Measurements from ENCODE around the gene CLPX. TPM values are rescaled to one million over a fixed set of nuclear protein-coding genes. Genes with fewer than 3 reads are reported as not detected.

CLPX gene
- total and polyA plus RNA-seq, 7 donors = 24.4 to 87.2 (median 53.7) TPM

DNA sequence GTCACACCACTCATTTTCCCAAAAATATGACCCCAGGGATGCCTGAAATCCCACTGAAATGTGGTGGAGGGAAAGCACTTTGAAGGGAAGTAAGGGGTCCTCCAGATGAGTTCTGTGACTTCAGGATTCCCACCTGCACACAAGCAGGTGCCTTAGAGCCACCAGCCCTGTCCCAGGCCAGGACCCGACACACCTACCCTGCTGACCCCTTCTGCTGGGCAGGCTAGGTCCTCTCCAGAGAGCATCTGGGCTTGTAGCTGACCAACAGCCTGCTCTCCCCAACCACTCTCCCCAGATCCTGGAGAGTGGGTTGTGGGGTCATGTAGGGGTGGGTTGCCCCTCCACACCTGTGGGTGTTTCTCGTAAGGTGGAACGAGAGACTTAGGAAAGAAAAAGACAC, 41.1 kb upstream of the CLPX start:
- H3K36me3 ChIP-seq (ENCODE audit: insufficient read depth in 1 of 2, low read depth in 1 of 2) = no peaks in the 10 kb centered on the region
- H3K27me3 ChIP-seq (ENCODE audit: insufficient read depth in 3 of 3, low read length in 2 of 3) = no peaks in the 10 kb centered on the region
- TF ChIP-seq, protein P1, sequence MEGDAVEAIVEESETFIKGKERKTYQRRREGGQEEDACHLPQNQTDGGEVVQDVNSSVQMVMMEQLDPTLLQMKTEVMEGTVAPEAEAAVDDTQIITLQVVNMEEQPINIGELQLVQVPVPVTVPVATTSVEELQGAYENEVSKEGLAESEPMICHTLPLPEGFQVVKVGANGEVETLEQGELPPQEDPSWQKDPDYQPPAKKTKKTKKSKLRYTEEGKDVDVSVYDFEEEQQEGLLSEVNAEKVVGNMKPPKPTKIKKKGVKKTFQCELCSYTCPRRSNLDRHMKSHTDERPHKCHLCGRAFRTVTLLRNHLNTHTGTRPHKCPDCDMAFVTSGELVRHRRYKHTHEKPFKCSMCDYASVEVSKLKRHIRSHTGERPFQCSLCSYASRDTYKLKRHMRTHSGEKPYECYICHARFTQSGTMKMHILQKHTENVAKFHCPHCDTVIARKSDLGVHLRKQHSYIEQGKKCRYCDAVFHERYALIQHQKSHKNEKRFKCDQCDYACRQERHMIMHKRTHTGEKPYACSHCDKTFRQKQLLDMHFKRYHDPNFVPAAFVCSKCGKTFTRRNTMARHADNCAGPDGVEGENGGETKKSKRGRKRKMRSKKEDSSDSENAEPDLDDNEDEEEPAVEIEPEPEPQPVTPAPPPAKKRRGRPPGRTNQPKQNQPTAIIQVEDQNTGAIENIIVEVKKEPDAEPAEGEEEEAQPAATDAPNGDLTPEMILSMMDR (IDR thresholded peaks at IDR 0.05) = no peak
- intact Hi-C loops (cut with DNase I) = no loop called here
- WGBS, 3 donors = 95 to 100% (median 97%) methylated on average over 3 of the region's 3 CpGs
- H3K4me1 ChIP-seq = no peaks in the 10 kb centered on the region
- H3K9me3 ChIP-seq = no peaks in the 10 kb centered on the region
- ATAC-seq = no peak
- H3K27ac ChIP-seq = no peak overlapping the region
- DNase-seq = no peak
- H3K4me3 ChIP-seq = no peak overlapping the region

DNA sequence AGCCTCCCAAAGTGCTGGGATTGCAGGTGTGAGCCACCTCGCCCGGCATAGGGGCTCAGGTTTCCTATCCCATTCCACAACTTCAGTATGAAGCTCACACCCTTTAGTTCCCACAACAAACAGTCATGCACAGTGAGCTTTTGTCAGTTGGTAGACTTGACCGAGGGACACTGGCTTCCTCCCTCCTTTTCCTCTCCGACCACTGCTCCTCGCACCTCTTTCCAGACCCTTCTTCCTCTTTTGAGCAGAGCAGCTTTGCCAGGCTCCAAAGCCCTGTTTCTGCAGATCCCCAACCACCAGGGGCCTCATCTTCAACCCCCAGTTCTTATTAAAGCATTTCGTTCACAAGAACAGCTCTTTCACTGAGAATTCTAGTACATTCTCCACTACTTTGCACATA, 38.9 kb upstream of the CLPX start:
- Histone ChIP-seq H3K9me3 (no peaks in the 10 kb centered on the region), H3K27ac (no peak overlapping the region), H3K4me1 (no peaks in the 10 kb centered on the region), H3K27me3 (ENCODE audit: insufficient read depth in 3 of 3, low read length in 2 of 3) (no peaks in the 10 kb centered on the region), H3K36me3 (ENCODE audit: insufficient read depth in 1 of 2, low read depth in 1 of 2) (no peaks in the 10 kb centered on the region), H3K4me3 (no peak overlapping the region)
- no peak for DNase-seq
- intact Hi-C loops (cut with DNase I) = no loop called here
- no peak for ATAC-seq
- TF ChIP-seq, protein P1 (IDR thresholded peaks at IDR 0.05) = no peak
- 81 to 86% (median 85%) methylated on average over 6 of the region's 6 CpGs for WGBS, 3 donors

DNA sequence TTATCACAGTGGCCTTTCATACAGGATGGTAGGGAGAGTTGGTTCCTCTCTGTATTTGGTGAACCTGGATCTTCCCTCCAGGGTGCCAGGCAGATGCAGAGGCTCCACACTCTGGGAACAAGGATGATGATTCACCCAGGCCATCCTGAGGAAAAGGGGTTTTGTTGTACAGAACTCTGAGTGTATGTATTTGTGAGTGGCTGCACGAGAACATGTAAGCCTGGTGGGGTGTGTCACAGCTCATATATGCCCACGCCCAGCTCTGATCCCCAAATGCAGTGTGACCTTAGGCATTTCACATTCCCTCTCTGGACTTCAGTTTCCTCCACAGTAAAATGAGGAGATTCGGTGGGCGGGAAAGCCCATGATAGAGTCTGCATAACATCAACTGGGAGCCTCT, 37.7 kb upstream of the CLPX start:
- H3K4me3 ChIP-seq = no peak overlapping the region
- intact Hi-C loops (cut with DNase I) = no loop called here
- H3K9me3 ChIP-seq = no peaks in the 10 kb centered on the region
- H3K4me1 ChIP-seq = no peaks in the 10 kb centered on the region
- WGBS, 3 donors = 88 to 90% (median 89%) methylated on average over 4 of the region's 4 CpGs
- no peaks in the 10 kb centered on the region for H3K27me3 ChIP-seq (ENCODE audit: insufficient read depth in 3 of 3, low read length in 2 of 3)
- H3K36me3 ChIP-seq (ENCODE audit: insufficient read depth in 1 of 2, low read depth in 1 of 2) = no peaks in the 10 kb centered on the region
- ATAC-seq = no peak
- no peak overlapping the region for H3K27ac ChIP-seq
- no peak for DNase-seq
- TF ChIP-seq, protein P1 (IDR thresholded peaks at IDR 0.05) = no peak

DNA sequence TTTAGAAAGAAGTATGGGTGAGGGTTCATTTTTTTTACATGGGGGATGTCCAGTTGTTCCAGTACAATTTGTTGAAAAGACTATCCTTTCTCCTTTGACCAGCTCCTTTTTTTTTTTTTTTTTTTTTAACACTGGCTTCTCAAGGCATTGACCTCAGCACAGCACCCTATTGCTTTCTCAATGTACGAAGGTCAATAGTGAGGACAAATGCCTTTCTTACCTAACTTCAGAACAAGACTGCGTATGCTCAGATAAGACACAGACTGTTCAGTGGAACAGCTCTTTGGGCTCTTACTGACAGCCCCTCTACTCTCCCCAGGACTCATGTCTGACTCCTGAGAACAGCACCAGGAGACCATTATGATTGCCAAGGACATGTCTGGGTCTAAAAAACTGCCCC, 36.6 kb upstream of the CLPX start:
- H3K36me3 ChIP-seq (ENCODE audit: insufficient read depth in 1 of 2, low read depth in 1 of 2) = no peaks in the 10 kb centered on the region
- H3K27me3 ChIP-seq (ENCODE audit: insufficient read depth in 3 of 3, low read length in 2 of 3) = no peaks in the 10 kb centered on the region
- H3K27ac ChIP-seq = no peak overlapping the region
- no peaks in the 10 kb centered on the region for H3K4me1 ChIP-seq
- ATAC-seq = no peak
- intact Hi-C loops (cut with DNase I) = no loop called here
- 98 to 100% (median 98%) methylated on average over 2 of the region's 2 CpGs for WGBS, 3 donors
- DNase-seq = no peak
- TF ChIP-seq, protein P1 (IDR thresholded peaks at IDR 0.05) = no peak
- H3K4me3 ChIP-seq = no peak overlapping the region
- H3K9me3 ChIP-seq = no peaks in the 10 kb centered on the region

DNA sequence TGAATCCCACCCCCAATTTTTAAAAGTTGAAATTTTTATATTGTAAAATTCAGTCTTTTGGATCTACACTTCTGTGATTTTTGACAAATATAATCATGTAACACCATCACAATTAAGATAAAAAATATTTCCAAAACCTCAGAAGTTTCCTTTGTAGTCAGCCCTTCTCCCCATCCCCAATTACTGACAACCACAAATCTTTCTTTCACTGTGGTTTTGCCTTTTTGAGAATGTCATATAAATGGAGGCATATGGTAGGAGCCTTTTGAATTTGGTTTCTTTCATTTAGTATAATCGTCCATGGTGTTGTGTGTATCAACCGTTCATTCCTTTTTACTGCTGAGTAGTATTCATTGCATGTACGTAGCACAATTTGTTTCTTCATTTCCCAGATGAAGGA, 34.0 kb upstream of the CLPX start:
- 88 to 94% (median 93%) methylated on average over 3 of the region's 3 CpGs for WGBS, 3 donors
- DNase-seq (no peak), ATAC-seq (no peak)
- H3K9me3 ChIP-seq = no peaks in the 10 kb centered on the region
- H3K4me1 ChIP-seq = no peaks in the 10 kb centered on the region
- H3K36me3 ChIP-seq (ENCODE audit: insufficient read depth in 1 of 2, low read depth in 1 of 2) = no peaks in the 10 kb centered on the region
- no peaks in the 10 kb centered on the region for H3K27me3 ChIP-seq (ENCODE audit: insufficient read depth in 3 of 3, low read length in 2 of 3)
- no peak overlapping the region for H3K27ac ChIP-seq
- no peak overlapping the region for H3K4me3 ChIP-seq
- TF ChIP-seq, protein P1 (IDR thresholded peaks at IDR 0.05) = no peak
- intact Hi-C loops (cut with DNase I) = no loop called here
